CD4-positive, alpha-beta T cell treated with Interleukin-21 for 1 hour (primary cell): ENCODE measurements around the gene ADGRV1.
"Not testable (repeated sequence)": the region's sequence is repeated elsewhere in the genome, so short reads cannot be mapped to it uniquely, and the experiment has no call there.

ENCODE experiments used
- DNase-seq: peaks from one replicate; pipeline ENCODE4 v3.0.0-alpha.2; 2020

The ADGRV1 gene

DNA sequence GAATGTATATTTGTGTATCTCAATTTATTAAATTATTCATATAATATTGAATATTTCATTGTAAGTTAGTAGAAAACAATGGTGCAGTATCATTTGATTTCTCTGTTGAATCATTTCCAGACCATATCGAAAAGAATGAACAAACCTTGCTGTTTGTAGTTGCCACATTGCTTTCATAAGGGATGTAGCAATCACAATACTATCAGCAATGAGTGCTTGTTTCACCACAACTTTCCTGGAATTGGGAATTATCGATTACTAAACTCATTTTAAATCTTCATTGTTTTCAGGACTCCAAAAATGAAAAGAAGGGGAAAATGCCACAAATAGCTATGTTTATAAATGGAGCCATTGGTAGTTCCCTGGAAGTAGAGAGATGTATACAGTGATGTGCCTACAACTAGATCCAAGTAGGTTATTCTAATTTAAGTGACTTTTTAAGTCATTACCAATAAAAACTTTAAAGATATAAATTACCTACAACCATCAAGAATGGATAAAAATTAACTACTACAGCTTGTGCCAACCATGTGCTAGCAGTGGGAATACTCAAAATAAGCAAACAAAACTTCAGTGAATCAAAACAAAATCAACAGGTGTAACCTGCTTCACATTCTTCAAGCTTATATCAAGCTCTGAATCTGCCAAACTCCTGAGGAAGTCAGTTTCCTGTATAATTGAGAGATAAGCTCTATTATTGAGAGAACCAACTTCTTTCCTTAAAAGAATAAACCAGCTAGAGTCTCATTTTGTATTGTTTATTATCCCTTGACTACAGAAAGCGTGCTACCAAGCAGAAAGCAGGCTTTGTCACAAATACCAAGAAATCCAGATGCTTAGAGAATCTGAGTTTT lies 358.6 kb downstream of the ADGRV1 start:
- no peak for DNase-seq

GRCh38 chr5:90917928-90918668 lies 359.5 kb downstream of the ADGRV1 start:
- DNase-seq, result no peak

DNA sequence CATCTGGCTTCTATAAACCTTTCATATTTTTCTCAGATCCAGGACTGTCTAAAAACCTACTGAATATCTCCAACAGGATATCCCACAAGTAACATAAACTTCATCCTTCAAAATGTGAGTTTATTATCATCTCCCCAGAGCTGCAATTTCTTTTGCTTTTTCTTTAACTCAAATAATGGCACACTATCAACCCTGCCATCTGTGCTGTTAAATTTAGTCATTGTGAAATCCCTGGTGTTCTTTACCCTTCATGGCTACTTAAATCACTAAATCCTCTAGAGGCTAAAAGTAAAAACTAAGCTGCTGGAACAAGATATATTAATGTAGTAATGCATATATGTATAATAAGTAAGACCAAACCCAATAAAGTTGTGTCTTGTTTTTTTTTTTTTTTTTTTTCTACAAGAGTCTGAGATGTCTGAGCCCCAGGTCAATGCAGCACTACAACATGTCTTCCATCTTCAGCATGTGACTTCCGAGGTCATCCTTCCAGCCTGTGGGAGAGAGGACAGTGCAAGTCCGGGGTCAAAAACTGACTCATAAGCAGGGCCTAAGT lies 362.9 kb downstream of the ADGRV1 start:
- DNase-seq, result no peak

GRCh38 chr5:90924222-90924621 lies 365.6 kb downstream of the ADGRV1 start:
- DNase-seq, result not testable (repeated sequence)

DNA sequence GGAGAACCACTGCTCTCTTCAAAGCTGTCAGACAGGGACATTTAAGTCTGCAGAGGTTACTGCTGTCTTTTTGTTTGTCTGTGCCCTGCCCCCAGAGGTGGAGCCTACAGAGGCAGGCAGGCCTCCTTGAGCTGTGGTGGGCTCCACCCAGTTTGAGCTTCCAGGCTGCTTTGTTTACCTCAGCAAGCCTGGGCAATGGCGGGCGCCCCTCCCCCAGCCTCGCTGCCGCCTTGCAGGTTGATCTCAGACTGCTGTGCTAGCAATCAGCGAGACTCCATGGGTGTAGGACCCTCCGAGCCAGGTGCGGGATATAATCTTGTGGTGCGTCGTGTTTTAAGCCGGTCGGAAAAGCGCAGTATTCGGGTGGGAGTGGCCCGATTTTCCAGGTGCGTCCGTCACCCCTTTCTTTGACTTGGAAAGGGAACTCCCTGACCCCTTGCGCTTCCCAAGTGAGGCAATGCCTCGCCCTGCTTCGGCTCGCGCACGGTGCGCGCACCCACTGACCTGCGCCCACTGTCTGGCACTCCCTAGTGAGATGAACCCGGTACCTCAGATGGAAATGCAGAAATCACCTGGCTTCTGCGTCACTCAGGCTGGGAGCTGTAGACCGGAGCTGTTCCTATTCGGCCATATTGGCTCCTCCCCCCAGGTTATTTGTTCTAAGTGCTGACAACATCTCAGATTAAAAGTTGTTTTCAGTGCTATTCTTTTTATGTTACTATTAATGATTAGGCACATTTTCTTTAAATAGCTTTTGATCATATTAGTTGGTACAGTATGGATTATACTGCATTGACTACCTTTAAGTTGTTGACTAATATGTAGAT lies 370.6 kb downstream of the ADGRV1 start:
- not testable (repeated sequence) for DNase-seq

GRCh38 chr5:90930062-90930461 lies 371.5 kb downstream of the ADGRV1 start:
- no peak for DNase-seq

DNA sequence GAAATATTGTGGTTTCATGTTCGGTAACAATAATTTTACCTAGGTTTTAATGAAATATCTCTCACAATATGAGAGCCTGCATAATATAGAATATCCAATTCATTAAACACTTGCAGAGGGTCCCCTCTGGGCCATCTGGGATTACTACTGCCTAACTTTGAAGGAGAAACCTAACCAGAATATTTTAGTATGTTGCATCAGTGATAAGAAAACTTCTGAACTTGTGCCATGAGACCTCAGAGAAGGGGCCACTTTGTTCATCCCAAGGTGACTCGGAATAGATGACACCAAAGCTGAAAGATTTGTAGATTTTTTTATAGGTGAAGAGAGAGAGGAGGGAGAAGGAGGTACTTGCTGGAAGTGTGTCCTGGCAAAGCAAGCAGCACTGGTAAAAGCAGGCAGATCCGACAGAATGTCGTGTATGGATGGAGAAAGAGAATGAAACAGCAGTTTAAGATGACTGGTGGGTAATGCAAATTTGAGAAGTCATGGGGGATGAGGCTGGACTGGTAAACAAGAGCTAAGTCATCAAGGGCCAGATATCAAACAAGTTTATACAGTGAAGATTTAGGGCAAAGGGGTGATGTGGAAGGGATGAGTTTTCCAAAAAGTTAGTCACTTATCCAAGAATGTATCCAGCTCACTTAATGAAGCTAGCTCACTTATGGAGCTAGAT lies 372.3 kb downstream of the ADGRV1 start:
- DNase-seq, result no peak

DNA sequence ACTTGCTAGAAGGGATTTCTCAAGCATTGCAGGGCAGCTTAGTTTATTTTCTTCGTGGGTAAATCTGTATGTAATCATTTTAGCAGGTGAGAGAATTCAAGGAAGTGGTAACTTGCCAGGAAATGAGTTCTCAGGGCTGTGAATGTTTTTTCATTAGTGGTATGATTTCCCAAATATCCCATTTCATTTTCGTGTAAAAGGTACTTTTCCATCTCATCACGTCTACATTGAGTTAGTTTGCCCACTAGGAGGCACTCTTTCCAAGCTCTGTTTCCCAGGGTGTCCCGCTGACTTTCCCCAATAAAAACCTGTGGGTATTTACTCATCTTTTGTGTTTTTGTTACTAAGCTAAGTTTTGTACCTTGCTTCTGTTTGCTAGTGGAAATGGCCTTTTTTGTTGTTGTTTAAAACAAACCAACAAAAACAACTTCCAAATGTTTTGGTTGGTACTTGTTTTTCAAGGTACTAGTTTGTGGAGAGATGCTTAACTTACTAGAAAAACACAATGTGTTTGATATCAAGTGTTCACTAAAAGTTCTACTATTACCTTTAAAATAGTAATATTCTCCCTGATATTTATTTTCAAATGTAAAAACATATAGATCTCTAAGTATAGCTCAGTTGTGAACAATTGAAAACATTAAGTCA lies 373.6 kb downstream of the ADGRV1 start:
- DNase-seq, result peak; percentile 45

DNA sequence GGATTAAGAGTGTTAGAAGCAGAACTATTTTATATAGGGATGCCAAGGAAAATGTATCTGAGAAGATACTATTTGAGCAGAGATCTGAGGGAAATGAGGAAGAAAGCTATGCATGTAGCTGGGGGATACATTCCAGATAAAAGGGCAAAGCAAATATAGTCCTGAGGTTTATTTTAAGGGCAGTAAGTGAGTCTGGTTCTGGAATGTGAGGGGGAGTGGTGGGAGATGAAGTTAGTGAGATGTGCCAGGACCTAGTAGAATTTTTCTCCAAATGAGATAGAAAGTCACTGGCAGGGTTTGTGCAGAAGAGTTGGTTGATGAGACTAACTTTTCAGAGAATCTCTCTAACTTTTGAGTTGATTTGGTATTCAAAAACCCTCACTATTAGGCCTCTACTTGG lies 374.7 kb downstream of the ADGRV1 start:
- no peak for DNase-seq

- DNase-seq, result no peak
Measured at GRCh38 chr5:90934091-90934719, 375.6 kb downstream of the ADGRV1 start.

GRCh38 chr5:90934738-90935137 lies 376.1 kb downstream of the ADGRV1 start:
- no peak for DNase-seq

GRCh38 chr5:90939211-90939610 lies 380.6 kb downstream of the ADGRV1 start:
- no peak for DNase-seq

DNA sequence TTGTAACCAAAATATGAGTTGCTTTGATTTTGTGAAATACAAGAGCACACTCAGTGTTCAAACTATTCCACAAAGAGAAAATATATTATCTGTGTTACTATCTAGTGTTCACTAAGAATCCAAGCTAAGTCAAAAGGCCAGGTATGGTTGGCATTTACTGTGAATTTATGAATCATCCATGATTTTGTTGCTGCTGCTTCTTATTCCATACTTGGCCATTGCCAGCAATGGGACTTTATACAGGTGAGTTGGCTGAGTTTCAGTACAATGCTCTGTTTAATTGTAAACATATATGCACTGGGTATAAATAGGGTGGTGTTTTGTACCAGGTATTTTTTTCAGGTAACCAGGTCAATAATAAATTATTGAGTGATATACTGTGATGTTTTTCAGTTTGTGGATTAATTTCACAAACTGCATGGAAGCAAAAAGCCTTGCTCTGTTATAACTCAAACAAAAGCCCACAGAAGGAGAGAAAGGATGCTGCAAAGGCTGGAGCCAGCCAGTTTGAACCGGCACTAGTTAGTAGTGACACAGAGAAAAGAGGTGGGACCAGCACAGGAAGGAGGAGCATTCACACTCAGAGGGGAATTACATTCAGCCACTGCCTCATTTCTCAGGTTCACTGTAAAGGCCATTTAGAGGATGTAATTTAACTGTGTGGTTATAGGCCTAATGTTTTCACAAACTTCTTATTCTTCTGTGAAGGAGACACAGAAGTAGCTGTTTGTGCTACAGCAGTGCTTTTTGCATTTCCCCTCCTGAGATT lies 381.8 kb downstream of the ADGRV1 start:
- peak; percentile 44 for DNase-seq

DNA sequence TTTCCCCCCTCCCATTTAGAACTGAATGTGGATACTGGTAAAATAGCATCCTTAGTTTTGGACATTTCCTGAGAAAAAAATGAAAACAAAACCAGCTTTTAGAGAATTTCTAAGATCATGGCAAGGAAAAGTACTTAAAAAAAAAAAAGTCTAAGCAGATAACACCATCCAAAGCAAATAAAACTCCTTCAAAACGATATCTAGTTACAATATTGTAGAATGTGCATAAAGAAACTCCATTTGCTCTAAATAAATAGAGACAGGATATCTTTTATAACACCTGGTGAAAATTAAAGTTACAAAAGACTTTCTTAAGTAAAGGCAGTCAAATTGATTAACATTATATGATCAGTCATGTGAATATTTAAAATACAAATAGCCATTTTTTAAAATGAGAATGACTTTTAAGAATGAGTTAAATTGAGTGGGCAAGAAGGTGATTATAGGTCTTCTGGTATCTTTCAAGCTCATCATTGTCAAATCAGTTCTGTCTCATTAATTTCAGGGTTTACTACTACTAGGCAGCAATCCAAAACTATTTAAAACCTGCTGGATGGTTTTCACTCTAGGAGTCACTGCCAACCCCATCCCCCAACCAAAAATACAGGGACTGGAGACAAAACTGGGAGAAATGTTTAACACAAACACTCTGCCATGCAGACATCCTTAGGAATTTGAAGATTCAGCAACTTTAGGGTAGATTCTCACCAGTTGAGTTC lies 382.6 kb downstream of the ADGRV1 start:
- DNase-seq, result no peak

GRCh38 chr5:90944116-90944515 lies 385.5 kb downstream of the ADGRV1 start:
- no peak for DNase-seq

GRCh38 chr5:90947667-90948066 lies 389.1 kb downstream of the ADGRV1 start:
- DNase-seq, result no peak

- DNase-seq, result no peak
Measured at GRCh38 chr5:90948969-90949368, 390.4 kb downstream of the ADGRV1 start.

- DNase-seq, result no peak
Measured at GRCh38 chr5:90949469-90950358, 391.1 kb downstream of the ADGRV1 start.
